GM12872 (cell line): ENCODE data around the gene CTBP1.

Experiments
- CTCF ChIP-seq: IDR thresholded peaks from 3 replicates; pipeline ENCODE4 v1.5.1; 2011; ENCODE audit warnings: low read depth, mild to moderate bottlenecking, low read length, moderate library complexity; ENCODE audit not compliant: insufficient read depth

The CTBP1 gene

GRCh38 chr4:1253831-1254230 lies 4.9 kb upstream of the CTBP1 start:
- TF ChIP-seq CTCF, result no peak

GRCh38 chr4:1252928-1253492 lies 4.1 kb upstream of the CTBP1 start:
- no peak for TF ChIP-seq CTCF

GRCh38 chr4:1251773-1252066 lies 2.8 kb upstream of the CTBP1 start:
- TF ChIP-seq CTCF, result no peak

- TF ChIP-seq CTCF, result no peak
Observed at GRCh38 chr4:1250921-1251772, 2.2 kb upstream of the CTBP1 start.

- TF ChIP-seq CTCF, result no peak
Observed at GRCh38 chr4:1250527-1250812, 1.5 kb upstream of the CTBP1 start.

- no peak for TF ChIP-seq CTCF
Observed at GRCh38 chr4:1249731-1250526, 999 bp upstream of the CTBP1 start.

- TF ChIP-seq CTCF, result no peak
Observed at GRCh38 chr4:1249148-1249730, 309 bp upstream of the CTBP1 start.
